ENCODE results near the gene SPATS2. TPM values are rescaled to one million over a fixed set of nuclear protein-coding genes. Genes with fewer than 3 reads are reported as not detected.

SPATS2 gene
- total and polyA plus RNA-seq, 7 donors = 4.4 to 10.6 (median 9.1) TPM

DNA sequence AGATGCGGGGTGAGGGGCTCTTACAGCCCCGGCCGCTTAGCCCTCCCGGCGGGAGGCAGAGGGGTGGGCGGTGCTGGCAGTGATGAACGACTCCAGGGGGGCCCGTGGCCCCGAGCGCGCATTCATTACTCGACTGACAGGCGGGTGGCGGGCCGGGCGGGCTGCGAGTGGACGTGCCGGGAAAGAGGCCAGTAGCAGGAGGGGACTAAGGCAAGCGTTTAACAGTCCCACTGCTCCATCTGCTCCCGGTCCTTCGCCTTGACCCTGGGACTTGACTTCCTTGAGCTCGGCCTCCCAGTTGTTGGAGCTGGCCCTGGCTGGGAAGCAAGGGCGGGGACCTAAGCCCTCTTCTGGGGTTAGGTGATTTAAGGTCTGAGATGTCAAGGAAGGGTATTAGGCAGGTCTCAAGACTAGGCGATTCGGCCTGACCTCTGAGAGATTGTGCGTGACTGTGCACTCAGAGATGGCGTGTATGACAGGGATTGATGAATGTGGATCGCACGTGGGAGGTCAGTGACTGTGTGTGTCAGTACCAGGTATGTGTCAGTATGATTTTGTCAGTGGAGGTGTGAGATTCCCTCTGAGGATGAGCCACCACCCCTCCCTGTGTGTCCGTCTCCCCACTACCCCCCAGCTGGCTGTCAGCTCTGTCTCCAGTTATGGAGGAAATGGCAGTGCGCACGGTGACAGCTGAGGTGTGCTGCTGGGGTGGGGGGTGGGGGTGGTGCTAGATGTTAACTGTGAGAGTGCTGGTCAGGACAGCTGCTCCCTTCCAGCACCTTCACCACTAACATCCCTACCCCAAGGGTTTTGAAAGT, 24.1 kb upstream of the SPATS2 start:
- Histone ChIP-seq H3K27me3 (ENCODE audit: insufficient read depth in 3 of 3, low read length in 2 of 3) (peaks cover 0 to 75% (median 29%) of the 10 kb centered on the region in 3 donors), H3K4me3 (peak overlapping the region; percentile 61), H3K27ac (no peak overlapping the region), H3K9me3 (no peaks in the 10 kb centered on the region), H3K4me1 (peaks cover 40% of the 10 kb centered on the region), H3K36me3 (ENCODE audit: insufficient read depth in 1 of 2, low read depth in 1 of 2) (no peaks in the 10 kb centered on the region)
- TF ChIP-seq, protein P1, sequence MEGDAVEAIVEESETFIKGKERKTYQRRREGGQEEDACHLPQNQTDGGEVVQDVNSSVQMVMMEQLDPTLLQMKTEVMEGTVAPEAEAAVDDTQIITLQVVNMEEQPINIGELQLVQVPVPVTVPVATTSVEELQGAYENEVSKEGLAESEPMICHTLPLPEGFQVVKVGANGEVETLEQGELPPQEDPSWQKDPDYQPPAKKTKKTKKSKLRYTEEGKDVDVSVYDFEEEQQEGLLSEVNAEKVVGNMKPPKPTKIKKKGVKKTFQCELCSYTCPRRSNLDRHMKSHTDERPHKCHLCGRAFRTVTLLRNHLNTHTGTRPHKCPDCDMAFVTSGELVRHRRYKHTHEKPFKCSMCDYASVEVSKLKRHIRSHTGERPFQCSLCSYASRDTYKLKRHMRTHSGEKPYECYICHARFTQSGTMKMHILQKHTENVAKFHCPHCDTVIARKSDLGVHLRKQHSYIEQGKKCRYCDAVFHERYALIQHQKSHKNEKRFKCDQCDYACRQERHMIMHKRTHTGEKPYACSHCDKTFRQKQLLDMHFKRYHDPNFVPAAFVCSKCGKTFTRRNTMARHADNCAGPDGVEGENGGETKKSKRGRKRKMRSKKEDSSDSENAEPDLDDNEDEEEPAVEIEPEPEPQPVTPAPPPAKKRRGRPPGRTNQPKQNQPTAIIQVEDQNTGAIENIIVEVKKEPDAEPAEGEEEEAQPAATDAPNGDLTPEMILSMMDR (IDR thresholded peaks at IDR 0.05) = no peak
- DNase-seq = no peak
- WGBS, 3 donors = 3 to 6% (median 4%) methylated on average over 25 to 33 of the region's 33 CpGs
- ATAC-seq = no peak
- intact Hi-C loops (cut with DNase I) = loop anchor here in 1 of 2 donors (2.0 kb wide), 1 partner anchor 54 kb away; no protein-coding TSS in a partner anchor

- DNase-seq = no peak
- Histone ChIP-seq H3K4me1 (peaks cover 40% of the 10 kb centered on the region), H3K36me3 (ENCODE audit: insufficient read depth in 1 of 2, low read depth in 1 of 2) (no peaks in the 10 kb centered on the region), H3K27me3 (ENCODE audit: insufficient read depth in 3 of 3, low read length in 2 of 3) (peaks cover 0 to 81% (median 32%) of the 10 kb centered on the region in 3 donors), H3K4me3 (peak overlapping the region; percentile 63), H3K27ac (no peak overlapping the region), H3K9me3 (no peaks in the 10 kb centered on the region)
- TF ChIP-seq, protein P1 (IDR thresholded peaks at IDR 0.05) = no peak
- 33 to 34% (median 34%) methylated on average over 13 to 15 of the region's 15 CpGs for WGBS, 3 donors
- intact Hi-C loops (cut with DNase I) = no loop called here
- no peak for ATAC-seq
Measured at GRCh38 chr12:49344486-49345050, 22.7 kb upstream of the SPATS2 start.

GRCh38 chr12:49345051-49345824, 22.0 kb upstream of the SPATS2 start:
- Histone ChIP-seq H3K27me3 (ENCODE audit: insufficient read depth in 3 of 3, low read length in 2 of 3) (peaks cover 0 to 88% (median 31%) of the 10 kb centered on the region in 3 donors), H3K4me1 (peaks cover 40% of the 10 kb centered on the region), H3K9me3 (no peaks in the 10 kb centered on the region), H3K36me3 (ENCODE audit: insufficient read depth in 1 of 2, low read depth in 1 of 2) (no peaks in the 10 kb centered on the region), H3K27ac (no peak overlapping the region), H3K4me3 (peak overlapping the region; percentile 63)
- DNase-seq = no peak
- intact Hi-C loops (cut with DNase I) = no loop called here
- ATAC-seq = peak in 2 of 4 donors; percentile 14 to 18
- 3% methylated on average over 45 to 70 of the region's 70 CpGs for WGBS, 3 donors
- TF ChIP-seq, protein P1 (IDR thresholded peaks at IDR 0.05) = no peak

DNA sequence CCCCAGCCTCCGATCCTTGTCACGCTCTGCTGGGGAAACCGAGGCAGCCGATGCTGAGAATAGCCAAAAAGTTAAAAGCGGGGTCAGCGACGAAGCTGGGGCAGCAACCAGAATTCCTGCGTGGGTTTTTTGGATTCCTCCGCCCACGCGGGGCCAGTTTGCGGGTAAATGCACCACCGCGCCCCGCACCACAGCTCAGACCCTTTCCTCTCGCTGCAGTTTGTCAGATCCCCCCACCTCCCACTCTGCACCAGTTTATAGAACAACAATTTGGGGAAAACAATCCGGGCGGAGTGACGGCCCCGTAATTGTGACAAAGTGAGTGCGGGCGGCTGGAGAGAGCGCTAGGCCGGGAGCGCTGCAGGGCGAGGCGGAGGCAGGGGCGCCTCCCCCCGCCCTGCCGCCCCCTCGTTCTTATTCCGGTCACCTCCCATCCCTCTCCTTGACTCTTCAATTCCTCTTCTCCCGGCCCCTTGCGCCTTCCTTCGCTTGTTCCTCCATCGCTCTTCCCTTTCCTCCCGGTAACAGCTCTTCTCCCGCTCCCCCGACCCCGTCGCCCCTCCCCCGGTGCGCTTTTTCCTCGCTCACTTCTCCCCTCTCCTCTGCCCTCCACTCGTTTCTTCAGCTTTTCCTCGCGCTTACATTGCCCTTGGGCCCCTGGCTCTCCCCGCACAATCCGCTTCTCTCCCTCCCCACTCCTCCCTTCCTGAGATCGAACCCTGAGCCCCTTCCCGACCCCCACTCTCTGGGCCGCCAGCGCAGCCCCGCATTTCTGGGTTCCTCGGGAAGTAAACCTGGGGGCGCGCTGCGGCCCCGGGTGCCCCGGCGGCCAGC, 21.2 kb upstream of the SPATS2 start:
- Histone ChIP-seq H3K36me3 (ENCODE audit: insufficient read depth in 1 of 2, low read depth in 1 of 2) (no peaks in the 10 kb centered on the region), H3K27me3 (ENCODE audit: insufficient read depth in 3 of 3, low read length in 2 of 3) (peaks cover 0 to 96% (median 31%) of the 10 kb centered on the region in 3 donors), H3K27ac (no peak overlapping the region), H3K4me3 (peak overlapping the region; percentile 63), H3K9me3 (no peaks in the 10 kb centered on the region), H3K4me1 (peaks cover 40% of the 10 kb centered on the region)
- intact Hi-C loops (cut with DNase I) = no loop called here
- TF ChIP-seq, protein P1 (IDR thresholded peaks at IDR 0.05) = no peak
- DNase-seq = no peak
- 3% methylated on average over 49 to 61 of the region's 61 CpGs for WGBS, 3 donors
- ATAC-seq = no peak
